ENCODE results near the gene TAF6. TPM values are rescaled to one million over a fixed set of nuclear protein-coding genes. Genes with fewer than 3 reads are reported as not detected.

TAF6 gene
- total RNA-seq (10 to 100 TPM; 28.0 to 43.3 (median 31.0) TPM), polyA plus RNA-seq (10 to 100 TPM; 23.5 to 33.6 TPM)
- long read RNA-seq, donor 1, transcript TAF6-211 (15 exons, 2,464 nt): major isoform, 6 of 25 reads
- long read RNA-seq, donor 1, partial matches to known transcripts: 11 of 25 reads
- long read RNA-seq, donor 1, other reads (novel, unspliced or antisense): 6 of 25 reads
- long read RNA-seq, donor 2, transcript TAF6-211 (15 exons, 2,464 nt): major isoform, 9 of 24 reads
- long read RNA-seq, donor 2, partial matches to known transcripts: 8 of 24 reads
- long read RNA-seq, donor 2, other reads (novel, unspliced or antisense): 5 of 24 reads
- long read RNA-seq, donor 3, transcript TAF6-211 (15 exons, 2,464 nt): major isoform, 10 of 33 reads
- long read RNA-seq, donor 3, partial matches to known transcripts: 7 of 33 reads
- long read RNA-seq, donor 3, other reads (novel, unspliced or antisense): 10 of 33 reads

- peak; percentile 96 to 97 for DNase-seq
- Histone ChIP-seq H3K4me1 (peaks cover 5 to 21% (median 17%) of the 10 kb centered on the region in 9 donors), H3K9me3 (no peaks in the 10 kb centered on the region), H3K27ac (peak within 1 kb of the TSS; percentile 83 to 94 (median 89)), H3K36me3 (peaks cover 0 to 25% (median 0%) of the 10 kb centered on the region in 9 donors), H3K4me3 (peak within 1 kb of the TSS; percentile 51 to 86 (median 74)), H3K27me3 (no peaks in the 10 kb centered on the region)
- WGBS, 2 donors: 0% methylated on average over 49 of the region's 49 CpGs
- intact Hi-C loops (cut with DNase I): loop anchor here in 3 of 10 donors (1.0 to 2.0 kb wide), 2 partner anchors 18 to 19 kb away; partner anchors contain the start of genes AP4M1 (in 3 of the 3) and MCM7 (in 3 of the 3)
- peak; percentile 91 to 98 (median 95) for ATAC-seq
- TF ChIP-seq CTCF (IDR thresholded peaks at IDR 0.05): peak in 1 of 9 donors; percentile 3
These were observed at the start of gene TAF6, which contains the start of gene CNPY4 for GRCh38 chr7:100119072-100119969. TSS of gene TAF6 (minus strand) at chr7:100119358. CDS start at chr7:100114209, 5,149 bp downstream. TSS of gene CNPY4 (plus strand) at chr7:100119634. CDS start at chr7:100119745, 111 bp downstream.

GRCh38 chr7:100167912-100168323 lies 48.8 kb upstream of the TAF6 start:
- 2 to 3% methylated on average over 11 of the region's 11 CpGs for WGBS, 2 donors
- H3K36me3 ChIP-seq: no peaks in the 10 kb centered on the region
- TF ChIP-seq CTCF (IDR thresholded peaks at IDR 0.05): no peak
- peak overlapping the region; percentile 6 to 80 (median 62) for H3K27ac ChIP-seq
- peak overlapping the region; percentile 28 to 60 (median 51) for H3K4me3 ChIP-seq
- peaks cover 0 to 66% (median 30%) of the 10 kb centered on the region in 7 donors for H3K27me3 ChIP-seq
- H3K4me1 ChIP-seq: peaks cover 2 to 40% (median 23%) of the 10 kb centered on the region in 9 donors
- ATAC-seq (peak; percentile 5 to 68 (median 28)), DNase-seq (no peak)
- intact Hi-C loops (cut with DNase I): no loop called here
- no peaks in the 10 kb centered on the region for H3K9me3 ChIP-seq

GRCh38 chr7:100166970-100167911 lies 48.1 kb upstream of the TAF6 start:
- Histone ChIP-seq H3K4me3 (peak overlapping the region in 8 of 10 donors; percentile 28 to 60 (median 52)), H3K36me3 (no peaks in the 10 kb centered on the region), H3K27me3 (peaks cover 0 to 60% (median 26%) of the 10 kb centered on the region in 7 donors), H3K4me1 (peaks cover 2 to 40% (median 23%) of the 10 kb centered on the region in 9 donors), H3K9me3 (no peaks in the 10 kb centered on the region), H3K27ac (peak overlapping the region in 3 of 10 donors; percentile 15 to 76 (median 36))
- intact Hi-C loops (cut with DNase I): no loop called here
- TF ChIP-seq CTCF (IDR thresholded peaks at IDR 0.05): no peak
- 33 to 35% methylated on average over 14 of the region's 14 CpGs for WGBS, 2 donors
- DNase-seq: no peak
- peak in 2 of 8 donors; percentile 1 to 14 for ATAC-seq

All from heart right ventricle (tissue), 16 donors.